BJ (cell line): ENCODE measurements around the gene DIP2B. TPM values are rescaled to one million over a fixed set of nuclear protein-coding genes. Genes with fewer than 3 reads are reported as not detected.

Experiments
- CTCF ChIA-PET: fragments of 350-600 bp; formaldehyde crosslinking; extraction: SDS; loops from one replicate; lab custom pipeline; 2021; ENCODE audit warnings: antibody characterized with exemption, inconsistent platforms; lab: Yijun Ruan, JAX
- POLR2A ChIA-PET: fragments of 300-600 bp; sonication (Branson Sonifier 250); formaldehyde crosslinking; extraction: SDS; loops from one replicate; lab custom pipeline; 2021; ENCODE audit warnings: antibody characterized with exemption; lab: Charles Lee
- DNase-seq: peaks from one replicate; pipeline ENCODE4 v3.0.0-alpha.2; 2011; ENCODE audit warnings: low read depth
- H3K27me3 ChIP-seq: 2 replicates; pipeline ENCODE4 v1.6.0; 2011; ENCODE audit warnings: low read length; ENCODE audit not compliant: control insufficient read depth, insufficient read depth
- H3K36me3 ChIP-seq: 2 replicates; pipeline ENCODE4 v1.5.1; 2011; ENCODE audit warnings: low read length; ENCODE audit not compliant: control insufficient read depth, insufficient read depth
- H3K4me3 ChIP-seq: 2 replicates; pipeline ENCODE4 v1.5.1; 2011; ENCODE audit warnings: low read depth, mild to moderate bottlenecking, control low read depth, low read length
- CTCF ChIP-seq: IDR thresholded peaks from 2 replicates; pipeline ENCODE4 v1.5.1; 2011; ENCODE audit warnings: low read depth, mild to moderate bottlenecking, control low read depth, inconsistent platforms, low read length, moderate library complexity; ENCODE audit not compliant: insufficient read depth
- polyA plus RNA-seq: library from polyadenylated mRNA; depleted of rRNA; stranded (reverse); fragments of >200 nt; gene quantifications from 2 replicates; pipeline ENCODE4 v1.2.3, GENCODE V29; 2011

Gene DIP2B
- polyA plus RNA-seq, 1 experiment: 13.2 TPM

GRCh38 chr12:50566066-50566465 lies 61.3 kb downstream of the DIP2B start:
- TF ChIP-seq CTCF: no peak
- no peaks in the 10 kb centered on the region for H3K27me3 ChIP-seq
- ChIA-PET POLR2A (no interaction called here), CTCF (no interaction called here)
- DNase-seq: no peak
- H3K36me3 ChIP-seq: no peaks in the 10 kb centered on the region
- H3K4me3 ChIP-seq: no peak overlapping the region

- POLR2A ChIA-PET: no interaction called here
- CTCF ChIA-PET: interaction anchor here (1.2 kb wide), 1 partner anchor 63 kb away, joined by 6 read pairs; the partner anchor contains the start of gene DIP2B
- no peak overlapping the region for H3K4me3 ChIP-seq
- no peak for DNase-seq
- TF ChIP-seq CTCF: no peak
- H3K36me3 ChIP-seq: no peaks in the 10 kb centered on the region
- H3K27me3 ChIP-seq: no peaks in the 10 kb centered on the region
Observed at GRCh38 chr12:50567926-50568325, 63.1 kb downstream of the DIP2B start.

DNA sequence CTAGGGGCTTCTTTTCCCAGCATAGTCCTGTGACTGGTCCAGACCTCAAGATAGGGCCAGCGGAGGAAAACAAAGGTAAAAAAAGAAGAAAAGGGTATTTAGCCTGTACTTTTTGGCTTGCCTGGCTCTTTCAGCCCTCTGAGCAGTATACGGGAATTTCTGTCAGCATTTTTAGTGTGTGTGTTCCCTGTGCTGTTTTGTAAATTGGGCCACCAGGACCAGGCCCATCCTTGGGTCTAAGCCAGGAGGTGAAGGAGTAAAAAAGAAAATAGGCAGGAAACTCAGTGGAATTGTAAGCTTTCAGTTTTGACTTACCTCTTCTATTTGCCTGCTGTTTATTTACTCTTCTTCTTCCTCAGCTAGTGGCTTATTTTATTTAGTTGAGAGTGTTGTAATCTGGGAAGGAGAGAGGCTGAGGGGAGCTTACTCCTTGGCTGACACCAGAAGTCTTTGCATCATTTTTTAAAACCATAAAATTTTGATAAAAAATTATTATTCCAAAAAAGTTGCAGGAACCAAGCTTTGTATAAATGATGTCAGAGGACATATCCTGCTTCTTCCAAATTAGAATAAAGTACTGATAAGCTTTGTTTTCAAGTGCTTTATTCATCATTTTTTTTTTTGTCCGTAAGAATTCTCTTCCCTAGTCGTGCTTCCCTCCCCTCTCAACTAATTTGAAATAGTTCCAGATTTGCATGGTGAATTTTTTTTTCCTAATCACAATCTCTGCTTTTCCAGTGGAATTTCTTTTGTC lies 63.7 kb downstream of the DIP2B start:
- H3K36me3 ChIP-seq: no peaks in the 10 kb centered on the region
- no peak overlapping the region for H3K4me3 ChIP-seq
- DNase-seq: no peak
- no peak for TF ChIP-seq CTCF
- H3K27me3 ChIP-seq: no peaks in the 10 kb centered on the region
- ChIA-PET POLR2A (no interaction called here), CTCF (interaction anchor here (0.7 to 1.2 kb wide), 2 partner anchors 61 to 64 kb away, joined by 3 to 6 read pairs; partner anchors contain the start of gene DIP2B)

- CTCF ChIA-PET: interaction anchor here (1.2 kb wide), 1 partner anchor 64 kb away, joined by 6 read pairs; the partner anchor contains the start of gene DIP2B
- no peak for DNase-seq
- POLR2A ChIA-PET: no interaction called here
- no peak for TF ChIP-seq CTCF
- Histone ChIP-seq H3K27me3 (no peaks in the 10 kb centered on the region), H3K4me3 (no peak overlapping the region), H3K36me3 (no peaks in the 10 kb centered on the region)
Observed at GRCh38 chr12:50569321-50569720, 64.5 kb downstream of the DIP2B start.

DNA sequence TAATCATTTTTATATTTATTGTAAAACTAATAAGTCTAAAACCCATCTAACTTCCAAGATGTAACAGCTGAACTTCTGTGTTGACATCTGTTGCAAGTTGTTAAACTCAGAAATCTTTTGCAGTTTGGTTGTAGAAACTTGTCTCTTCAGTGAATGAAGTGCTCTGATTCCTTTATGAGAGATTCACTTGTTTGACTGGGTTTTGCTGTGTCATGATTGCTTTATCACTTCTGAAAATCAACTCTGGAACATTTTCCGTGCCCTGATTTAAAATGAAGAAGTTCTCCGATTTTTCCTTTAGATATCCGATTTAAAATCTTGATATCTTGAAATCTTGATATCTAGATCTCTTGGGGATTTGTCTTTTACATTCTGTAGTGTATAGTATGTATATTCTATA lies 65.1 kb downstream of the DIP2B start:
- TF ChIP-seq CTCF: no peak
- Histone ChIP-seq H3K27me3 (no peaks in the 10 kb centered on the region), H3K36me3 (no peaks in the 10 kb centered on the region), H3K4me3 (no peak overlapping the region)
- no peak for DNase-seq
- POLR2A ChIA-PET: no interaction called here
- CTCF ChIA-PET: no interaction called here
